GM12865 (cell line): ENCODE measurements around the gene TTC27.

Experiments used
- DNase-seq: peaks from one replicate; pipeline ENCODE4 v3.0.0; 2010; ENCODE audit warnings: low read depth
- H3K4me3 ChIP-seq: 2 replicates; pipeline ENCODE4 v1.5.1; 2011; ENCODE audit warnings: mild to moderate bottlenecking, low read depth, low read length, control low read depth
- CTCF ChIP-seq: IDR thresholded peaks from 2 replicates; pipeline ENCODE4 v1.5.1; 2011; ENCODE audit warnings: low read length, control low read depth, low read depth, inconsistent platforms; ENCODE audit not compliant: insufficient read depth; ENCODE audit errors: missing control alignments

The TTC27 gene

GRCh38 chr2:32806857-32807256 is 179.0 kb downstream of the TTC27 start:
- no peak for TF ChIP-seq CTCF
- DNase-seq, result no peak
- H3K4me3 ChIP-seq, result no peak overlapping the region

GRCh38 chr2:32807662-32808061 is 179.8 kb downstream of the TTC27 start:
- no peak for TF ChIP-seq CTCF
- no peak for DNase-seq
- no peak overlapping the region for H3K4me3 ChIP-seq

- H3K4me3 ChIP-seq, result no peak overlapping the region
- no peak for TF ChIP-seq CTCF
- DNase-seq, result no peak
Measured at GRCh38 chr2:32810909-32811495, 183.2 kb downstream of the TTC27 start.

- no peak overlapping the region for H3K4me3 ChIP-seq
- TF ChIP-seq CTCF, result no peak
- no peak for DNase-seq
Measured at GRCh38 chr2:32811696-32812095, 183.8 kb downstream of the TTC27 start.

GRCh38 chr2:32812316-32812715 is 184.5 kb downstream of the TTC27 start:
- no peak overlapping the region for H3K4me3 ChIP-seq
- no peak for TF ChIP-seq CTCF
- DNase-seq, result no peak

- no peak for TF ChIP-seq CTCF
- no peak overlapping the region for H3K4me3 ChIP-seq
Measured at GRCh38 chr2:32820088-32820487, 192.2 kb downstream of the TTC27 start.

GRCh38 chr2:32820701-32821100 is 192.9 kb downstream of the TTC27 start:
- TF ChIP-seq CTCF, result no peak
- no peak overlapping the region for H3K4me3 ChIP-seq
- DNase-seq, result no peak

More at GRCh38 chr2:32820088-32820487, 192.2 kb downstream of the TTC27 start:
- no peak for DNase-seq
